ENCODE results near the gene DYNLRB1. TPM values are rescaled to one million over a fixed set of nuclear protein-coding genes. Genes with fewer than 3 reads are reported as not detected.

The DYNLRB1 gene
- total RNA-seq, 1 experiment from 2014 or later = 177 TPM

DNA sequence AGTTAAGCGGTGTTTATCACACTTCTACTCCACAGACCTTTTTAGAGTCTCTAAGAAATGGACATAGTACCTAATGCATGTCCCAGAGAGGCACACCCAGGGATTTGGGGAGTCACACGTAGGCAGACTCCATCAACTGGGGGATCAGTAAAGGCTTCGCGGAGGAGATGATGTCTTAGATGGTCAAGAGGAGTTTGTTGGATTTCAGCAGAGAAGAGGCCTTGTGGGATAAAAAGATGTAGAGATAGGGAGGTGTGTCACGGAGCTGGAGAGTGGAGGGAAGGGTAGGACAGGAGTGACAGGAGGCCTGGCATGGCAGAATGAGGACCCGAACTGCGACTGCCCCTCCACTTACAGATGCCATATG lies 9.1 kb downstream of the DYNLRB1 start:
- Histone ChIP-seq H2AFZ (ENCODE audit: low read length) (no peak overlapping the region), H3K9me2 (replicated peaks; ENCODE audit: low read length) (no peaks in the 10 kb centered on the region), H3K4me1 (ENCODE audit: insufficient read depth, low read length) (peaks cover 44% of the 10 kb centered on the region), H3K27ac (ENCODE audit: low read length) (peak overlapping the region; percentile 84), H3K27me3 (ENCODE audit: low read length) (no peaks in the 10 kb centered on the region), H3K4me3 (ENCODE audit: low read length) (peak overlapping the region; percentile 14; the same call in 1 of the 2 replicates), H3K9ac (ENCODE audit: low read length) (peak overlapping the region; percentile 42), H3K79me2 (ENCODE audit: low read length) (peaks cover 59% of the 10 kb centered on the region), H3K9me3 (ENCODE audit: low read length) (no peaks in the 10 kb centered on the region), H3K36me3 (ENCODE audit: low read depth, low read length) (peaks cover 26% of the 10 kb centered on the region), H3K4me2 (ENCODE audit: low read length) (peak overlapping the region; percentile 65), H4K20me1 (ENCODE audit: low read length) (peaks cover 7% of the 10 kb centered on the region), H3F3A (ENCODE audit: low read length, unreplicated experiment) (peaks cover 5% of the 10 kb centered on the region)
- TF ChIP-seq EZH2phosphoT487 (IDR thresholded peaks at IDR 0.05; ENCODE audit: borderline replicate concordance, low read length) (no peak), EZH2 (IDR thresholded peaks at IDR 0.05; ENCODE audit: low read length, unreplicated experiment) (no peak), CTCF (conservative IDR thresholded peaks at IDR 0.05; ENCODE audit: low read depth, low read length) (no peak)
- peak; percentile 3 for ATAC-seq
- DNase-seq = no peak
- intact Hi-C loops (cut with micrococcal nuclease) = no loop called here
- CTCF ChIA-PET = interaction anchor here (0.8 to 1.4 kb wide), 2 partner anchors 13 to 213 kb away, joined by 3 read pairs; no protein-coding TSS in a partner anchor
- BruUV-seq (replicated peaks) = TSS peak; percentile 53
- POLR2A ChIA-PET (ENCODE audit: unreplicated experiment) = interaction anchor here (1.8 kb wide), 1 partner anchor 9 kb away, joined by 26 read pairs; the partner anchor contains the start of gene DYNLRB1

DNA sequence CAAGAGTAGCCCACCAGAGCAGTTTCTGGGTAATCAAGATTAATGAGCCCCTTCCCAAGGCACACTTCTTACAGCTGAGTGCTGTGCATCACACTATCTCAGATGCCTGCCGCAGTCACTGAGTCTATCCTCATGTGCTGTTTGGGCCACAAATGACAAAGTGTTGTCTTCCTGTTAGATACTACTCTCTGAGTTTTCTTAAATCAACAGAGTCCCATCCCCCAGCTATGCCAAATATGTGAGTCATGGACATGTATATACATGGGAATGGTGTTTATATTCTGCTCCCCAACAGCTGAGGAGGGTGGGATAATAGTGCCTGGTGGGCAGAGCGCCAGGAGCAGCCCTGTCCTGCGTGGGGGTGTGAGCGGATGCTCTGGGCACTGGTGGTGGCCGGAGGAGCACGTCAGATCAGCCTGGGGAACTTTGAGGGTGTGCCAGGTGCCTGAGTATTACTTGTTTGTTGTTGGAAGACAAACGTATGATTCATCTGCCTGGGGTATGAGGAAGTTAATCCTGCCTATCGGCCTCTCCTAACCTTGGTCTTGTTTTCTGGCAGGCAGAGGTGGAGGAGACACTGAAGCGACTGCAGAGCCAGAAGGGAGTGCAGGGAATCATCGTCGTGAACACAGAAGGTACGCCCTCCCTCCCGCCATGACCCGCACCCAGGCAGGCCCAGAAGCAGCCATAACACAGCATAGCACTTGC lies 9.6 kb downstream of the DYNLRB1 start:
- no peak overlapping the region for H2AFZ ChIP-seq (ENCODE audit: low read length)
- peak overlapping the region; percentile 84 for H3K27ac ChIP-seq (ENCODE audit: low read length)
- POLR2A ChIA-PET (ENCODE audit: unreplicated experiment) = interaction anchor here (1.8 kb wide), 1 partner anchor 10 kb away, joined by 26 read pairs; the partner anchor contains the start of gene DYNLRB1
- BruUV-seq (replicated peaks) = no TSS peak
- peaks cover 44% of the 10 kb centered on the region for H3K4me1 ChIP-seq (ENCODE audit: insufficient read depth, low read length)
- intact Hi-C loops (cut with micrococcal nuclease) = loop anchor here (1.0 kb wide), 1 partner anchor 10 kb away; the partner anchor contains the start of gene DYNLRB1
- no peaks in the 10 kb centered on the region for H3K9me2 ChIP-seq (replicated peaks; ENCODE audit: low read length)
- peaks cover 7% of the 10 kb centered on the region for H4K20me1 ChIP-seq (ENCODE audit: low read length)
- peak overlapping the region; percentile 66 for H3K4me2 ChIP-seq (ENCODE audit: low read length)
- H3K36me3 ChIP-seq (ENCODE audit: low read depth, low read length) = peaks cover 30% of the 10 kb centered on the region
- peak; percentile 90 for ATAC-seq
- no peaks in the 10 kb centered on the region for H3K27me3 ChIP-seq (ENCODE audit: low read length)
- CTCF ChIA-PET = interaction anchor here (0.8 to 1.4 kb wide), 2 partner anchors 12 to 213 kb away, joined by 3 read pairs; no protein-coding TSS in a partner anchor
- no peaks in the 10 kb centered on the region for H3K9me3 ChIP-seq (ENCODE audit: low read length)
- peaks cover 5% of the 10 kb centered on the region for H3F3A ChIP-seq (ENCODE audit: low read length, unreplicated experiment)
- TF ChIP-seq EZH2phosphoT487 (IDR thresholded peaks at IDR 0.05; ENCODE audit: borderline replicate concordance, low read length) = no peak
- TF ChIP-seq CTCF (conservative IDR thresholded peaks at IDR 0.05; ENCODE audit: low read depth, low read length) = no peak
- no peak for TF ChIP-seq EZH2 (IDR thresholded peaks at IDR 0.05; ENCODE audit: low read length, unreplicated experiment)
- H3K4me3 ChIP-seq (ENCODE audit: low read length) = peak overlapping the region; percentile 17; the same call in 1 of the 2 replicates
- DNase-seq = peak; percentile 100
- peak overlapping the region; percentile 64 for H3K9ac ChIP-seq (ENCODE audit: low read length)
- peaks cover 54% of the 10 kb centered on the region for H3K79me2 ChIP-seq (ENCODE audit: low read length)
